DOHH2 (cell line): Measurements from ENCODE around the gene CCDC28B.
A peak's percentile ranks its signal among the peaks of the same experiment; 100 is the strongest.

Experiments used
- H3F3A ChIP-seq: fragments of 200-600 bp; sonication (generic), shearing (Covaris generic); 2 replicates; pipeline ENCODE4 v1.6.0; 2016; ENCODE audit warnings: antibody characterized with exemption, mild to moderate bottlenecking; ENCODE audit not compliant: control insufficient read depth, insufficient read depth
- H3K27ac ChIP-seq: fragments of 200-600 bp; sonication (generic); 2 replicates; pipeline ENCODE4 v1.5.1; 2014; ENCODE audit warnings: low read depth, mild to moderate bottlenecking, low read length, moderate library complexity
- H3K27me3 ChIP-seq: fragments of 200-600 bp; sonication (generic); 2 replicates; pipeline ENCODE4 v1.6.1; 2014; ENCODE audit warnings: mild to moderate bottlenecking, low read length, mixed read lengths; ENCODE audit not compliant: control insufficient read depth
- H3K36me3 ChIP-seq: fragments of 200-600 bp; sonication (generic); 2 replicates; pipeline ENCODE4 v1.6.1; 2014; ENCODE audit warnings: mild to moderate bottlenecking, low read length, moderate library complexity, mixed read lengths; ENCODE audit not compliant: control insufficient read depth
- H3K4me1 ChIP-seq: fragments of 200-600 bp; sonication (generic); 2 replicates; pipeline ENCODE4 v1.6.1; 2014; ENCODE audit warnings: mild to moderate bottlenecking, low read length, mixed read lengths; ENCODE audit not compliant: control insufficient read depth
- H3K4me2 ChIP-seq: fragments of 200-600 bp; sonication (generic); 2 replicates; pipeline ENCODE4 v1.6.0; 2014; ENCODE audit warnings: mild to moderate bottlenecking, low read length, moderate library complexity
- H3K4me3 ChIP-seq: fragments of 200-600 bp; sonication (generic); 2 replicates; pipeline ENCODE4 v1.5.1; 2014; ENCODE audit warnings: mild to moderate bottlenecking, low read length, mixed read lengths
- H3K79me2 ChIP-seq: fragments of 200-600 bp; sonication (generic); 2 replicates; pipeline ENCODE4 v1.6.1; 2014; ENCODE audit warnings: mild to moderate bottlenecking, low read length, mixed read lengths; ENCODE audit not compliant: control insufficient read depth
- H3K9me2 ChIP-seq: fragments of 200-600 bp; sonication (generic); replicated peaks from 2 replicates; pipeline ENCODE4 v1.6.1; 2014; ENCODE audit warnings: mild to moderate bottlenecking, low read length, mixed read lengths; ENCODE audit not compliant: control insufficient read depth
- H3K9me3 ChIP-seq: fragments of 200-600 bp; sonication (generic); 2 replicates; pipeline ENCODE4 v1.6.1; 2014; ENCODE audit warnings: antibody characterized with exemption, low read length, mixed read lengths; ENCODE audit not compliant: control insufficient read depth, insufficient read depth
- H4K20me1 ChIP-seq: fragments of 200-600 bp; sonication (generic); 2 replicates; pipeline ENCODE4 v1.6.0; 2014; ENCODE audit warnings: low read depth, mild to moderate bottlenecking, antibody characterized with exemption, low read length, moderate library complexity; ENCODE audit not compliant: control insufficient read depth, insufficient read depth
- CTCF ChIP-seq: fragments of 200-600 bp; sonication (generic); IDR thresholded peaks from one replicate; pipeline ENCODE4 v1.5.1; 2014; ENCODE audit warnings: antibody characterized with exemption, mild to moderate bottlenecking, low read depth, low read length; ENCODE audit not compliant: poor library complexity, severe bottlenecking
- EZH2phosphoT487 ChIP-seq: fragments of 200-600 bp; sonication (generic); IDR thresholded peaks from 2 replicates; pipeline ENCODE4 v1.6.1; 2017; ENCODE audit warnings: borderline replicate concordance, mild to moderate bottlenecking, antibody characterized with exemption, low read length, moderate library complexity, mixed read lengths

CCDC28B gene

GRCh38 chr1:32239337-32239736 is 38.9 kb downstream of the CCDC28B start:
- Histone ChIP-seq H3K79me2 (no peaks in the 10 kb centered on the region), H3K4me1 (peaks cover 26% of the 10 kb centered on the region), H3F3A (peaks cover 11% of the 10 kb centered on the region; the same call in 1 of the 2 replicates), H3K4me3 (no peak overlapping the region), H3K9me3 (no peaks in the 10 kb centered on the region), H3K27ac (no peak overlapping the region), H3K9me2 (no peaks in the 10 kb centered on the region), H3K4me2 (no peak overlapping the region), H3K27me3 (no peaks in the 10 kb centered on the region; the same call in 1 of the 2 replicates), H3K36me3 (peaks cover 12% of the 10 kb centered on the region; the same call in 1 of the 2 replicates), H4K20me1 (no peaks in the 10 kb centered on the region)
- TF ChIP-seq EZH2phosphoT487 (no peak), CTCF (no peak)

GRCh38 chr1:32239790-32240139 is 39.4 kb downstream of the CCDC28B start:
- Histone ChIP-seq H3K27me3 (no peaks in the 10 kb centered on the region; the same call in 1 of the 2 replicates), H3F3A (peaks cover 11% of the 10 kb centered on the region; the same call in 1 of the 2 replicates), H3K4me1 (peaks cover 26% of the 10 kb centered on the region), H3K36me3 (peaks cover 9% of the 10 kb centered on the region; the same call in 1 of the 2 replicates), H3K9me2 (no peaks in the 10 kb centered on the region), H3K79me2 (no peaks in the 10 kb centered on the region), H3K27ac (no peak overlapping the region), H3K4me3 (no peak overlapping the region), H3K9me3 (no peaks in the 10 kb centered on the region), H4K20me1 (no peaks in the 10 kb centered on the region), H3K4me2 (peak overlapping the region; percentile 91)
- no peak for TF ChIP-seq EZH2phosphoT487
- TF ChIP-seq CTCF, result no peak

- H3K4me3 ChIP-seq, result peak overlapping the region; percentile 77
- peaks cover 26% of the 10 kb centered on the region for H3K4me1 ChIP-seq
- TF ChIP-seq CTCF (no peak), EZH2phosphoT487 (0 out of 2 replicates have a peak, but pooled peaks have one; percentile 31)
- H3K36me3 ChIP-seq, result peaks cover 6% of the 10 kb centered on the region; the same call in 1 of the 2 replicates
- peak overlapping the region; percentile 91 for H3K4me2 ChIP-seq
- no peak overlapping the region for H3K27ac ChIP-seq
- no peaks in the 10 kb centered on the region; the same call in 1 of the 2 replicates for H3K27me3 ChIP-seq
- H3K9me3 ChIP-seq, result no peaks in the 10 kb centered on the region
- H3K9me2 ChIP-seq, result no peaks in the 10 kb centered on the region
- no peaks in the 10 kb centered on the region for H3K79me2 ChIP-seq
- peaks cover 11% of the 10 kb centered on the region; the same call in 1 of the 2 replicates for H3F3A ChIP-seq
- H4K20me1 ChIP-seq, result no peaks in the 10 kb centered on the region
These were observed 40.0 kb downstream of the CCDC28B start for GRCh38 chr1:32240140-32240951.
